ENCODE results near the gene CTAGE1.

Gene CTAGE1

GRCh38 chr18:22391407-22392345 lies 26.0 kb downstream of the CTAGE1 start:
- DNase-seq (ENCODE audit: low spot score): peak; percentile 99

- DNase-seq (ENCODE audit: low spot score): no peak
Observed at GRCh38 chr18:22387787-22388186, 29.9 kb downstream of the CTAGE1 start.

GRCh38 chr18:22387364-22387763 lies 30.4 kb downstream of the CTAGE1 start:
- no peak for DNase-seq (ENCODE audit: low spot score)

GRCh38 chr18:22385718-22386117 lies 32.0 kb downstream of the CTAGE1 start:
- DNase-seq (ENCODE audit: low spot score): peak; percentile 72

GRCh38 chr18:22378672-22379282 lies 38.9 kb downstream of the CTAGE1 start:
- peak; percentile 63 for DNase-seq (ENCODE audit: low spot score)

GRCh38 chr18:22377769-22378168 lies 39.9 kb downstream of the CTAGE1 start:
- DNase-seq (ENCODE audit: low spot score): no peak

- no peak for DNase-seq (ENCODE audit: low spot score)
Observed at GRCh38 chr18:22370414-22370813, 47.3 kb downstream of the CTAGE1 start.

- DNase-seq (ENCODE audit: low spot score): no peak
Observed at GRCh38 chr18:22368021-22368420, 49.7 kb downstream of the CTAGE1 start.

GRCh38 chr18:22367303-22367702 lies 50.4 kb downstream of the CTAGE1 start:
- DNase-seq (ENCODE audit: low spot score): no peak

GRCh38 chr18:22363867-22364463 lies 53.8 kb downstream of the CTAGE1 start:
- DNase-seq (ENCODE audit: low spot score): peak; percentile 18
